ENCODE measurements around the gene KCNH6.

The KCNH6 gene, protein sequence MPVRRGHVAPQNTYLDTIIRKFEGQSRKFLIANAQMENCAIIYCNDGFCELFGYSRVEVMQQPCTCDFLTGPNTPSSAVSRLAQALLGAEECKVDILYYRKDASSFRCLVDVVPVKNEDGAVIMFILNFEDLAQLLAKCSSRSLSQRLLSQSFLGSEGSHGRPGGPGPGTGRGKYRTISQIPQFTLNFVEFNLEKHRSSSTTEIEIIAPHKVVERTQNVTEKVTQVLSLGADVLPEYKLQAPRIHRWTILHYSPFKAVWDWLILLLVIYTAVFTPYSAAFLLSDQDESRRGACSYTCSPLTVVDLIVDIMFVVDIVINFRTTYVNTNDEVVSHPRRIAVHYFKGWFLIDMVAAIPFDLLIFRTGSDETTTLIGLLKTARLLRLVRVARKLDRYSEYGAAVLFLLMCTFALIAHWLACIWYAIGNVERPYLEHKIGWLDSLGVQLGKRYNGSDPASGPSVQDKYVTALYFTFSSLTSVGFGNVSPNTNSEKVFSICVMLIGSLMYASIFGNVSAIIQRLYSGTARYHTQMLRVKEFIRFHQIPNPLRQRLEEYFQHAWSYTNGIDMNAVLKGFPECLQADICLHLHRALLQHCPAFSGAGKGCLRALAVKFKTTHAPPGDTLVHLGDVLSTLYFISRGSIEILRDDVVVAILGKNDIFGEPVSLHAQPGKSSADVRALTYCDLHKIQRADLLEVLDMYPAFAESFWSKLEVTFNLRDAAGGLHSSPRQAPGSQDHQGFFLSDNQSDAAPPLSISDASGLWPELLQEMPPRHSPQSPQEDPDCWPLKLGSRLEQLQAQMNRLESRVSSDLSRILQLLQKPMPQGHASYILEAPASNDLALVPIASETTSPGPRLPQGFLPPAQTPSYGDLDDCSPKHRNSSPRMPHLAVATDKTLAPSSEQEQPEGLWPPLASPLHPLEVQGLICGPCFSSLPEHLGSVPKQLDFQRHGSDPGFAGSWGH

DNA sequence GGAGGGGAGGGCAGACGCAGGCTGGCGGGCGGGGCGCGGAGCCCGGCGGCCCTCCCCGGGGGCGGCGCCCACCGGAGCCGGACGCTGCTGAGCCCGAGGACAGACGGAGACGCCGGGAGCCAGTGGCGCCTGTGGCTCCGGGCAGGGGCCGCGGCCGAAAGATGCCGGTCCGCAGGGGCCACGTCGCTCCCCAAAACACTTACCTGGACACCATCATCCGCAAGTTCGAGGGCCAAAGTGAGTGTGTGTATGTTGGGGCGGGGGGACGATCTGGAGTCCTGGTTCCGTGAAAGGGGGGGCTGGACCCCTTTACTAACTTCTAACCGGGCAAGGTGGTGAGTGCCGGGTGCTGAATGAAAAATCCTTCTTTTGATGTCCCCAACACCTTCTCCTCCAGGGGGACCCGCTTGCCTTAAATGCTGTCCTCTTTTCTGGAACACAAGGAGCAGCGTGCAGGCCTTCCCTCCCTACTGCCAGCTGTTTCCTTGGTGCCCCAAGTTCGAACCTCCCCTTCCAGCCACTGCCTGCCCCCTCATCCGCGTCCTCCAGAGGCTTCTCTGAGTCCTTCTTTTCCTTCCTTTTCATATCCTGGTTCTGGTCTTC lies at the start of gene KCNH6:
TSS of gene KCNH6 (plus strand) at position 106 of the 603 bp plus-strand sequence. CDS start at position 162, 56 bp downstream.
- peak; percentile 56 for DNase-seq (ENCODE audit: low spot score)

GRCh38 chr17:63474174-63474573 lies 49.0 kb upstream of the KCNH6 start:
- no peak for DNase-seq (ENCODE audit: low spot score)

- DNase-seq (ENCODE audit: low spot score) = no peak
These were observed 48.3 kb upstream of the KCNH6 start for GRCh38 chr17:63474586-63475460.

- DNase-seq (ENCODE audit: low spot score) = no peak
These were observed 47.4 kb upstream of the KCNH6 start for GRCh38 chr17:63475491-63476412.

DNA sequence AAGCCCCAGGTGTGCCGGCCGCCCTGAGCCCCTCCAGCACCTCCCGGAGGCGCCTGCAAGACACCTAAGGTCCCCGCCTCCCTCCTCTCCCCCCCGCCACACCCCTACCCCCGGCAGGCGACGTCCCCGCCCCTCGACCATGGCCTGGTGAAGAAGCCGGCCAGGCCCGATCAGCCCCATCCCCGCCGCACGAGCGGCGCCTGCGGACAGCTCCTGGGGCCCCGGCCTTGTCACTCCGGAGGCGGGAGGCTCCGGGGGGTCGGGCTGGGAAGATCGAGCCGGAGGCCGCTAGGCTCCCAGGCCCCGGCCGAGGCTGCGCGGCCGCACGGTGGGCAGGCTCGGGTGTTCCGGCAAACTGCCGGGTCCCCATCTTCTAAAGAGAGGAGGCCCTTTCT lies 46.7 kb upstream of the KCNH6 start:
- DNase-seq (ENCODE audit: low spot score) = peak; percentile 78

- peak; percentile 89 for DNase-seq (ENCODE audit: low spot score)
These were observed 46.2 kb upstream of the KCNH6 start, which contains the start of gene ACE for GRCh38 chr17:63476854-63477479. Gene ACE (plus strand): TSS chr17:63477061. CDS start chr17:63477095, 34 bp downstream.

DNA sequence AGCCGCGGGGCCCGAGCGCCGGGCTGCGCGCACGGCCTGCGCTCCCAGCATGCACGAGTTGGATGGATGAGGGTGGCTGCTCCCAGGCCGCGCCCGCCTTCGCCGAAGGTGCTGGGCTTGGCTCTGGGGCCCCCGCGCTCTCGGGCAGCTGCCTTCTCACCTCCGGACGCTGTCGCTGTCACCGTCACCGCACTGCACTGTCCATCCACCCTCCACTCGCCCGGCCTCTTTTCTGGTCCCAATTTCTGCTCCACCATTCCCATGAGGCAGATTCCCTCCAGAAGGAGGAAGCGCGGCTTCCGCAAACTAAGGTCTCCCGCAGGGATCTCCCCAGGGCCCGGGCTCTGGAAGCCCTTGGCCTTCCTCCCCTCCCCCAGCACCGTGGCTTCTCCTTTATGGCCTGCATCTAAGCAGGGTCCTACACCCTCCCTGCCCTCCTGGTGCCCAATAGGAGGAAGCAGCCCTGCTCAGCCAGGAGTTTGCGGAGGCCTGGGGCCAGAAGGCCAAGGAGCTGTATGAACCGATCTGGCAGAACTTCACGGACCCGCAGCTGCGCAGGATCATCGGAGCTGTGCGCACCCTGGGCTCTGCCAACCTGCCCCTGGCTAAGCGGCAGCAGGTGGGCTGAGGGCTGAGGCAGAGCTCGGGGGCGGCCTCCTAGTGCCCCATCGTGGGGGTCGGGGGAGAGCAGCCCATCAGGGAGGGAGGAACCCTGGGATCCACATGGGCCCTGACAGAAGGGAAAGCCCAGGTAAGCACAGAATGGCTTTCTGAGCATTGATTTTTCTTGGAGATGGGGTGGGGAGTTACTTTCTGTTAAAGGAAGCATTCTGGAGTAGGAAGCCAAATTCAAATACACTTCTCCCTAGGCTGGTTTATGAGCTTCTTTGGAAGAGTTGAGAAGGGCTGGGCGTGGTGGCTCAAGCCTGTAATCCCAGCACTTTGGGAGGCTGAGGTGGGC lies 45.4 kb upstream of the KCNH6 start:
- DNase-seq (ENCODE audit: low spot score) = no peak

- DNase-seq (ENCODE audit: low spot score) = peak; percentile 92
These were observed 44.2 kb upstream of the KCNH6 start for GRCh38 chr17:63478814-63479494.

DNA sequence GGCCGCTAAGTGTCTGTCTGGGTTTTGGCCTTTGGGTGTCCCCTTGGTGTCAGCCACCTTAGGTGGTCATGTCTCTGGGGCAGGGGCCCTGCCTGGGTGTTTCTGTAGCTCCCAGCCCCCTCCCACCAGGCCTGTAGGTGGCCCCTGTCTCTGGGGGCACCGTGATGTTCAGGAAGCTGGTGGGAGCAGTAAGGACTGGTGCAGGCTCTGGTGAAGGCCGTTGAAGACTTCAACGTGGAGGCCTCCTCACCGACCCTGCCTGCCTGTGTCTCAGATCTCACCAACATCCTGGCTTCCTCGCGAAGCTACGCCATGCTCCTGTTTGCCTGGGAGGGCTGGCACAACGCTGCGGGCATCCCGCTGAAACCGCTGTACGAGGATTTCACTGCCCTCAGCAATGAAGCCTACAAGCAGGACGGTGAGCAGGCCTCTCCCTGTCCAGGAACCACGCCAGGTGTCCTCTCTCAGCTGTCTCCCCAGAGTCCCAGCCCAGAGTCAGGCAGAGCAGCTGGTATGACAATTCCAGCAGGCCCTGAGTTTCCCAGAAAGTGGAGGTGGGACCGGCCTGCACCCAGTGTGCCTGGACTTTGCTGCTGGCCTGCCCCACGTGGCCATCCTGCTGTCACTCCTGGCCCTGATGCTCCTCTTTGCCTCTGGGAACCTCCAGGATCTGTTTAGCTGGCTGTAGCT lies 43.5 kb upstream of the KCNH6 start:
- no peak for DNase-seq (ENCODE audit: low spot score)

GRCh38 chr17:63480192-63480784 lies 42.9 kb upstream of the KCNH6 start:
- DNase-seq (ENCODE audit: low spot score) = no peak

- DNase-seq (ENCODE audit: low spot score) = no peak
These were observed 42.2 kb upstream of the KCNH6 start for GRCh38 chr17:63480826-63481487.

DNA sequence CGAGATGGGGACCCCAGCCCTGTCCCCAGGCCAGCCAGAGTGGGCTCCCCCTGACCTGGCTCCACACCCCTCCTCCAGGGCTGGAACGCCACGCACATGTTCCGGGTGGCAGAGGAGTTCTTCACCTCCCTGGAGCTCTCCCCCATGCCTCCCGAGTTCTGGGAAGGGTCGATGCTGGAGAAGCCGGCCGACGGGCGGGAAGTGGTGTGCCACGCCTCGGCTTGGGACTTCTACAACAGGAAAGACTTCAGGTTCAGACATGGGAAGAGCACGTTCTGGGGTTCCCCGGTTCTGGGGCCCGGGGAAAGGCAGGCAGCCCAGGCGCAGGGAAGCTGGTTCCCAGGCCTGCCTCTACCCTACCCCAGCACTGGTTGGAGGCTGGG lies 41.7 kb upstream of the KCNH6 start:
- no peak for DNase-seq (ENCODE audit: low spot score)

DNA sequence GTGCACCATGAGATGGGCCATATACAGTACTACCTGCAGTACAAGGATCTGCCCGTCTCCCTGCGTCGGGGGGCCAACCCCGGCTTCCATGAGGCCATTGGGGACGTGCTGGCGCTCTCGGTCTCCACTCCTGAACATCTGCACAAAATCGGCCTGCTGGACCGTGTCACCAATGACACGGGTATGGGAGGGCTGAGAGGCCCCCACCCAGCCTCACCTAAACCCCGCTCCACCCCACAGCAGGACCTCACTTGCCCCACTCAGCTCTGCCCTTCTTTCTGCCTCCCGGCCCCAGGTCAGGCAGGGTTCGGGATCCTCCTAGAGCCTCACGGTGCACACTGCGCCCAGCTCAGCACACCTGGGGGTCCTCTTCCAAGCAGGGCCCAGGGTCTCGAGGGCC lies 40.6 kb upstream of the KCNH6 start:
- DNase-seq (ENCODE audit: low spot score) = no peak

GRCh38 chr17:63483038-63483437 lies 40.1 kb upstream of the KCNH6 start:
- DNase-seq (ENCODE audit: low spot score) = no peak

- DNase-seq (ENCODE audit: low spot score) = no peak
These were observed 39.2 kb upstream of the KCNH6 start for GRCh38 chr17:63483655-63484575.

Data from iPS-NIHi11 (cell line).